ENCODE data around the gene RTF2. TPM values are rescaled to one million over a fixed set of nuclear protein-coding genes. Genes with fewer than 3 reads are reported as not detected.
"Not testable (repeated sequence)": the region's sequence is repeated elsewhere in the genome, so short reads cannot be mapped to it uniquely, and the experiment has no call there.

Gene RTF2
- total and polyA plus RNA-seq, 2 experiments from 2014 or later = 141 to 257 TPM

DNA sequence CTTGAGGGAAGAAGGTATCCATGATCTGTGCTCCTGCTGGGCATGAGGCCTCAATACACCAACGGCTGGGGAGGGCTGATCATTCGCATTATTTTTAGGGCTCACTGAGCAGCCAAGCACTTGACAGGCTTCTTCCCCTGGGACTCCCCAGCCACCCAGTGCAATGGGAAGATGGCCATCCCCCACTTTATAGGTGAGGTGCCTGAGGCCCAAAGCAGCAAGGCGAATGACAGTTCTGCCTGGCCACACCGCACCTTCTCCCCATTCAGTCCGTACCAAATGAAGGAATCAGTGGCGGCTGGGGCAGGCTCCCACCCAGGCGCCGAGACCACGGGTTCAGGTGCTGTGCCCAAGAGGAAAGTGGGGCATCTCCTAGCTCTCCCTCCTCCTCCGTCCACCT is 51.8 kb downstream of the RTF2 start:
- H3K9ac ChIP-seq = no peak overlapping the region
- no peak for DNase-seq
- no peak overlapping the region for H2AFZ ChIP-seq
- no peaks in the 10 kb centered on the region for H4K20me1 ChIP-seq (ENCODE audit: insufficient read depth)
- H3K9me2 ChIP-seq (ENCODE audit: insufficient read depth) = no peaks in the 10 kb centered on the region
- H3F3A ChIP-seq (ENCODE audit: insufficient read depth) = no peaks in the 10 kb centered on the region
- H3K27me3 ChIP-seq (replicated peaks; ENCODE audit: insufficient read depth) = no peaks in the 10 kb centered on the region
- 99% methylated on average over 10 of the region's 10 CpGs for WGBS, 2 experiments (ENCODE audit: low coverage in 1 of 2, low lambda C conversion rate in 2 of 2, missing lambda C conversion rate in 2 of 2)
- no peak overlapping the region for H3K4me2 ChIP-seq (ENCODE audit: unreplicated experiment)
- H3K4me3 ChIP-seq = no peak overlapping the region
- H3K9me3 ChIP-seq (ENCODE audit: low read depth) = no peaks in the 10 kb centered on the region
- no peak overlapping the region for H3K27ac ChIP-seq
- no peaks in the 10 kb centered on the region for H3K79me2 ChIP-seq (ENCODE audit: insufficient read depth)
- no peak for TF ChIP-seq EZH2 (IDR thresholded peaks at IDR 0.05; ENCODE audit: insufficient read depth, poor library complexity, severe bottlenecking)
- no peak for TF ChIP-seq EZH2phosphoT487 (IDR thresholded peaks at IDR 0.05; ENCODE audit: insufficient read depth, low read depth)
- in situ Hi-C loops (cut with MboI) = no loop called here
- no peaks in the 10 kb centered on the region for H3K4me1 ChIP-seq (ENCODE audit: insufficient read depth)
- H3K36me3 ChIP-seq (ENCODE audit: low read depth) = peaks cover 41% of the 10 kb centered on the region

- in situ Hi-C loops (cut with MboI) = not testable (repeated sequence)
- WGBS, 2 experiments (ENCODE audit: low coverage in 1 of 2, low lambda C conversion rate in 2 of 2, missing lambda C conversion rate in 2 of 2) = 79 to 80% methylated on average over 13 of the region's 13 CpGs
Measured at GRCh38 chr20:56520746-56521354, 52.4 kb downstream of the RTF2 start.

GRCh38 chr20:56522311-56522710 is 53.9 kb downstream of the RTF2 start:
- H3K9ac ChIP-seq = no peak overlapping the region

More at GRCh38 chr20:56520746-56521354, 52.4 kb downstream of the RTF2 start:
- DNase-seq; H3K9ac ChIP-seq; H3K9me2 ChIP-seq (ENCODE audit: insufficient read depth); H3K4me2 ChIP-seq (ENCODE audit: unreplicated experiment); H4K20me1 ChIP-seq (ENCODE audit: insufficient read depth); H3K27me3 ChIP-seq (replicated peaks; ENCODE audit: insufficient read depth); H2AFZ ChIP-seq; H3F3A ChIP-seq (ENCODE audit: insufficient read depth); H3K27ac ChIP-seq; H3K79me2 ChIP-seq (ENCODE audit: insufficient read depth); H3K4me1 ChIP-seq (ENCODE audit: insufficient read depth); H3K9me3 ChIP-seq (ENCODE audit: low read depth); H3K4me3 ChIP-seq: not testable (repeated sequence)
- H3K36me3 ChIP-seq (ENCODE audit: low read depth) = peaks cover 41% of the 10 kb centered on the region

DNA sequence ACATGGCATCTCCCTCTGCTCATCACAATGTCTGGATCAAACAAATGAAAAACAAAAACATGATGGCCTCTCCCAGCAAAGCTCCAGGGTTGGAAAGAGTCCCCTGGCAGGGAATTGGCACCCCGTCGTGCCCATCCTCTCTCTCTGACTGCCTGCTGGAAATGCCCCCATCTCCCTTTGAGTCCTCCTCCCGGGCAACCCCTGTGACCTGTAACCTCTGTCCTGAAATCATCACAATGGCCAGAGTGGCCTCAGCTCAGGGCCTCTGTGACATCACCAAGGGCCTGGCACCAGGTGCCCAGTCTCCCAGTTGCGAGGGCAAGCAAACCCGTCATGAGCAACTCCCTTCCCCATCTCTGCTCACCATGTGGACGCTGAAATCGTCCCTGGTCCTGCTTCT is 56.0 kb downstream of the RTF2 start, which contains the start of gene FAM209A:
Gene FAM209A (plus strand): TSS at position 301 of the 400 bp plus-strand sequence. CDS start 65 bp downstream, at position 366.
- H3F3A ChIP-seq (ENCODE audit: insufficient read depth); H3K9ac ChIP-seq; H3K4me3 ChIP-seq; in situ Hi-C loops (cut with MboI); H3K9me2 ChIP-seq (ENCODE audit: insufficient read depth); H4K20me1 ChIP-seq (ENCODE audit: insufficient read depth); H3K27me3 ChIP-seq (replicated peaks; ENCODE audit: insufficient read depth); DNase-seq; H3K27ac ChIP-seq; H3K9me3 ChIP-seq (ENCODE audit: low read depth); H2AFZ ChIP-seq; H3K4me2 ChIP-seq (ENCODE audit: unreplicated experiment); H3K79me2 ChIP-seq (ENCODE audit: insufficient read depth); H3K4me1 ChIP-seq (ENCODE audit: insufficient read depth): not testable (repeated sequence)
- peaks cover 20% of the 10 kb centered on the region for H3K36me3 ChIP-seq (ENCODE audit: low read depth)
- WGBS, 2 experiments (ENCODE audit: low coverage in 1 of 2, low lambda C conversion rate in 2 of 2, missing lambda C conversion rate in 2 of 2) = 67 to 75% methylated on average over 7 of the region's 7 CpGs

More at GRCh38 chr20:56522311-56522710, 53.9 kb downstream of the RTF2 start:
- in situ Hi-C loops (cut with MboI) = no loop called here
- H3K9me3 ChIP-seq (ENCODE audit: low read depth) = no peaks in the 10 kb centered on the region
- H3K4me1 ChIP-seq (ENCODE audit: insufficient read depth) = no peaks in the 10 kb centered on the region
- H3K4me2 ChIP-seq (ENCODE audit: unreplicated experiment) = no peak overlapping the region
- no peaks in the 10 kb centered on the region for H3K27me3 ChIP-seq (replicated peaks; ENCODE audit: insufficient read depth)
- no peaks in the 10 kb centered on the region for H4K20me1 ChIP-seq (ENCODE audit: insufficient read depth)
- no peak for DNase-seq
- H2AFZ ChIP-seq = no peak overlapping the region
- TF ChIP-seq EZH2phosphoT487 (IDR thresholded peaks at IDR 0.05; ENCODE audit: insufficient read depth, low read depth) (no peak), EZH2 (IDR thresholded peaks at IDR 0.05; ENCODE audit: insufficient read depth, poor library complexity, severe bottlenecking) (no peak)
- 91 to 92% methylated on average over 6 of the region's 6 CpGs for WGBS, 2 experiments (ENCODE audit: low coverage in 1 of 2, low lambda C conversion rate in 2 of 2, missing lambda C conversion rate in 2 of 2)
- no peaks in the 10 kb centered on the region for H3K79me2 ChIP-seq (ENCODE audit: insufficient read depth)
- no peak overlapping the region for H3K27ac ChIP-seq
- H3F3A ChIP-seq (ENCODE audit: insufficient read depth) = no peaks in the 10 kb centered on the region
- H3K9me2 ChIP-seq (ENCODE audit: insufficient read depth) = no peaks in the 10 kb centered on the region
- peaks cover 35% of the 10 kb centered on the region for H3K36me3 ChIP-seq (ENCODE audit: low read depth)
- no peak overlapping the region for H3K4me3 ChIP-seq

- in situ Hi-C loops (cut with MboI) = no loop called here
- no peak overlapping the region for H3K9ac ChIP-seq
- WGBS, 2 experiments (ENCODE audit: low coverage in 1 of 2, low lambda C conversion rate in 2 of 2, missing lambda C conversion rate in 2 of 2) = 81 to 84% methylated on average over 6 to 7 of the region's 7 CpGs
Measured at GRCh38 chr20:56527521-56527920, 59.1 kb downstream of the RTF2 start.

GRCh38 chr20:56532946-56533345 is 64.5 kb downstream of the RTF2 start, which contains the start of gene FAM209B:
TSS of gene FAM209B (plus strand) at chr20:56533246. CDS start at chr20:56533342, 96 bp downstream.
- H3F3A ChIP-seq (ENCODE audit: insufficient read depth); H3K9me3 ChIP-seq (ENCODE audit: low read depth); H4K20me1 ChIP-seq (ENCODE audit: insufficient read depth); DNase-seq; H2AFZ ChIP-seq; H3K27me3 ChIP-seq (replicated peaks; ENCODE audit: insufficient read depth); H3K36me3 ChIP-seq (ENCODE audit: low read depth); H3K79me2 ChIP-seq (ENCODE audit: insufficient read depth); H3K4me1 ChIP-seq (ENCODE audit: insufficient read depth); H3K27ac ChIP-seq; H3K9ac ChIP-seq; H3K4me3 ChIP-seq; in situ Hi-C loops (cut with MboI); H3K9me2 ChIP-seq (ENCODE audit: insufficient read depth); H3K4me2 ChIP-seq (ENCODE audit: unreplicated experiment): not testable (repeated sequence)
- 71 to 76% methylated on average over 9 of the region's 9 CpGs for WGBS, 2 experiments (ENCODE audit: low coverage in 1 of 2, low lambda C conversion rate in 2 of 2, missing lambda C conversion rate in 2 of 2)

More at GRCh38 chr20:56527521-56527920, 59.1 kb downstream of the RTF2 start:
- no peak for TF ChIP-seq EZH2 (IDR thresholded peaks at IDR 0.05; ENCODE audit: insufficient read depth, poor library complexity, severe bottlenecking)
- no peak for TF ChIP-seq EZH2phosphoT487 (IDR thresholded peaks at IDR 0.05; ENCODE audit: insufficient read depth, low read depth)
- Histone ChIP-seq H3F3A (ENCODE audit: insufficient read depth) (no peaks in the 10 kb centered on the region), H3K27me3 (replicated peaks; ENCODE audit: insufficient read depth) (no peaks in the 10 kb centered on the region), H3K79me2 (ENCODE audit: insufficient read depth) (no peaks in the 10 kb centered on the region), H3K27ac (no peak overlapping the region), H3K4me2 (ENCODE audit: unreplicated experiment) (no peak overlapping the region), H3K9me2 (ENCODE audit: insufficient read depth) (no peaks in the 10 kb centered on the region), H3K9me3 (ENCODE audit: low read depth) (no peaks in the 10 kb centered on the region), H3K4me1 (ENCODE audit: insufficient read depth) (no peaks in the 10 kb centered on the region), H3K4me3 (no peak overlapping the region), H3K36me3 (ENCODE audit: low read depth) (no peaks in the 10 kb centered on the region), H4K20me1 (ENCODE audit: insufficient read depth) (no peaks in the 10 kb centered on the region), H2AFZ (no peak overlapping the region)
- no peak for DNase-seq
